ENCODE results near the gene ZBED6.
"Not testable (repeated sequence)": the region's sequence is repeated elsewhere in the genome, so short reads cannot be mapped to it uniquely, and the experiment has no call there.

Gene ZBED6, protein sequence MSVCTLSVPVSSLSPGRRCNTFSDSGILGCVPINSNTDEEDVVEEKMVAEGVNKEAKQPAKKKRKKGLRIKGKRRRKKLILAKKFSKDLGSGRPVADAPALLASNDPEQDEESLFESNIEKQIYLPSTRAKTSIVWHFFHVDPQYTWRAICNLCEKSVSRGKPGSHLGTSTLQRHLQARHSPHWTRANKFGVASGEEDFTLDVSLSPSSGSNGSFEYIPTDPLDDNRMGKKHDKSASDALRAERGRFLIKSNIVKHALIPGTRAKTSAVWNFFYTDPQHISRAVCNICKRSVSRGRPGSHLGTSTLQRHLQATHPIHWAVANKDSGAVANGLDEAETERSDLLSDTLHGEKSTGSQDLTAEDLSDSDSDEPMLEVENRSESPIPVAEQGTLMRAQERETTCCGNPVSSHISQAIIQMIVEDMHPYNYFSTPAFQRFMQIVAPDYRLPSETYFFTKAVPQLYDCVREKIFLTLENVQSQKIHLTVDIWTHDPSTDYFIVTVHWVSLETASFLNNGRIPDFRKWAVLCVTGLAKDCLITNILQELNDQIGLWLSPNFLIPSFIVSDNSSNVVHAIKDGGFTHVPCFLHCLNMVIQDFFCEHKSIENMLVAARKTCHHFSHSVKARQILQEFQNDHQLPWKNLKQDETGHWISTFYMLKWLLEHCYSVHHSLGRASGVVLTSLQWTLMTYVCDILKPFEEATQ (N-terminal part only)

DNA sequence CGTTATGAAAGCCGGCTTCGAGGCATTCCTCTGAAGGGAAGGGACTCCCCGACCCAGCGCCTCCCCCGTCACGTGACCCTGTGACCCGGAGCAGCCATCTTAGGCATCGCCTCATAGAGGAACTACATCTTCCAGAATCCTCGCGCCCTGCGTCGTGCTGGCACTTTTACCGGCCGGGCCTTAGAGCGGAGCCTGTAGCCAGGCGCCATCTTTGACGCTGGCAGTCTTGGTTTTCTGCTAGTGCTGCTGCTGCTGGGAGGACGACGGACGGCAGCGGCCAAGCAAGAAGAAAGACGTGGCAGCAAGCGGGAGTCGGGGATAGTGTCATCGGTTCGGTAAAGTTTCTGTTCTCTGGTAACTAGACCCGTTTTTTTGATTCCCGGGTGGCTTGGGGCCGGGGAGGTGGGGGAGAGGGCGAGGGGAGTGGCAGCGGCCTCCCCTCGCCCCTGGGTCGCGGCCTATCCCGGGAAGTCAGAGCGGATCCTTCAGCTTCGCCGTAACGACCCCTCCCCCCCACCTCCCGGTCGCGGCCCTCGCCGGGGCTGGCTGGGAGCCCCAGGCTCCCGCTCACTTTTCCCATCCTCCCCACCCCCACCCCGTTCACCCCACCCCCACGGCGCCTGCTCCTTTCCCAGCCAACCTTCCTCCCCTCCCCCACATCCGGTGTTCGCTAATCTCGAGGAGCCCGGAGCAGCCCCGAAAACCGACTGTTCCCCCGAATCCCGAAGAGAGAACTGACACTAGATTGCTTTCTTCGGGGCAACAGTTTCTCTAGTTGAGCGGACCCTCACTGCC, at the start of gene ZBED6, which contains the start of gene ZC3H11A:
ZBED6 (plus strand) TSS at position 183 of the 795 bp plus-strand sequence. CDS start 1,900 bp downstream, outside the sequence.
ZC3H11A (plus strand) TSS at position 183 of the 795 bp plus-strand sequence. CDS start 21,448 bp downstream, outside the sequence.
- peak; percentile 99 for DNase-seq

DNA sequence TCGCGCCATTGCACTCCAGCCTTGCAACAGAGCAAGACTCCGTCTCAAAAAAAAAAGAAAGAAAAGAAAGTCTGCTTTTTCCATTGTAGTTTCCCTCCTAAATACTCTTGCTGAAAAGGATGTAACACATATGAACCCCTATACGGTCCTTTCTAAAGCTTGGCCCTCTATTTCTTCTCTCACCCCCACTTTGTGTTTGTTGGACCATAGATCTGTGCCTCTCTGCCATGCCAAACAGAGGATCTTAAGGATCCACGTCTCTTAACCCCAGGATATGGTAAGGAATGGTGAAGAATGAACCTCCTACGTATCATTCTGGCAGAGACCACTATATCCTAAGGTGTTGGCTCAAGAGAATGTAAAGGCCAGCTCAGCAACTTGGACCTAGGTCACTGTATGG, 49.1 kb upstream of the ZBED6 start:
- no peak for DNase-seq

GRCh38 chr1:203751051-203751450, 44.4 kb upstream of the ZBED6 start:
- no peak for DNase-seq

- not testable (repeated sequence) for DNase-seq
Measured at GRCh38 chr1:203751618-203752361, 43.6 kb upstream of the ZBED6 start.

- peak; percentile 29 for DNase-seq
Measured at GRCh38 chr1:203754455-203754864, 41.0 kb upstream of the ZBED6 start.

DNA sequence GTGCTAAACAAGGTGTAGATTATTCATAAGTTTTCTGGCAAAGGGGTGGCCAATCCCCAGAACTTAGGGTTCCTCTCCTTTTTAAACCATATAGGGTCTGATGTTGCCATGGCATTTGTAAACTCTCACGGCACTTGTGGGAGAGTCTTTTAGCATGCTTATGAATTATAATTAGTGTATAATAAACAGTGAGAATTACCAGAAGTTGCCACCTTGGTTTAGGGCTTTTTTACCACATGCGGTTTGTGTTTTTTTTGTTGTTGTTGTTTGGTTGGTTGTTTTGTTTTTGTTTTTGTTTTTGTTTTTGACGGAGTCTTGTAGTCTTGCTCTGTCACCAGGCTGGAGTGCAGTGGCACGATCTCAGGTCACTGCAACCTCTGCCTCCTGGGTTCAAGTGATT, 39.4 kb upstream of the ZBED6 start:
- DNase-seq, result no peak

DNA sequence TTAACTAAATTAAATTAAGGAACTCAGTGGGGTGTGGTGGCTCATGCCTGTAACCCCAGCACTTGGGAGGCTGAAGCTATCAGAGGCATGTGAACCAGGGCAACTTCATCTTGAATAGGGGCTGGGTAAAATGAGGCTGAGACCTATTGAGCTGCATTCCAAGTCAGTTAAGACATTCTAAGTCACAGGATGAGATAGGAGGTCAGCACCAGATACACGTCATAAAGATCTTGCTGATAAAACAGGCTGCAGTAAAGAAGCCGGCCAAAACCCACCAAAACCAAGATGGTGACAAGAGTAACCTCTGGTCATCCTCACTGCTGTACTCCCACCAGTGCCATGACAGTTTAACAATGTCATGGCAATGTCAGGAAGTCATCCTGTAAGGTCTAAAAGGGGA, 36.7 kb upstream of the ZBED6 start:
- not testable (repeated sequence) for DNase-seq

DNA sequence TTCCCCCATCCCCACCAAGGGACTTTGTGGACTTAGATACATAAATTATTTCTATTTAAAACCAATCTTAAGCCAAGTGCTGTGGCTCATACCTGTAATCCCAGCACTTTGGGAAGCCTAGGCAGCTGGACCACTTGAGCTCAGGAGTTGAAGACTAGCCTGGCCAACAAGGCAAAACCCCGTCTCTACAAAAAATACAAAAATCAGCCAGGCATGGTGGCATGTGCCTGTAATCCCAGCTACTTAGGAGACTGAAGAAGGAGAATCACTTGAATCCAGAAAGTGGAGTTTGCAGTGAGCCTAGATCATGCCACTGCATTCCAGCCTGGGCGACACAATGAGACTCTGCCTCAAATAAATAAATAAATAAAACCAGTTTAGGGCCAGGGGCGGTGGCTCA, 34.9 kb upstream of the ZBED6 start:
- DNase-seq, result no peak

DNA sequence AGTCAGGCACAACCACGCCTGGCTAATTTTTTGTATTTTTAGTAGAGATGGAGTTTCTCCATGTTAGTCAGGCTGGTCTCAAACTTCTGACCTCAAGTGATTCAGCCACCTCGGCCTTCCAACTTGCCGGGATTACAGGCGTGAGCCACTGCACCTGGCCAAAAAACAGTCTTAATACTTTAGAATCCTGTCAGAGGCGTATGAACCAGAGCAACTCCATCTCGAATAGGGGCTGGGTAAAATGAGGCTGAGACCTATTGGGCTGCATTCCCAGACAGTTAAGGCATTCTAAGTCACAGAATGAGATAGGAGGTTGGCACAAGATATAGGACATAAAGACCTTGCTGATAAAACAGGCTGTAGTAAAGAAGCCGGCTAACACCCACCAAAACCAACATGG, 33.5 kb upstream of the ZBED6 start:
- not testable (repeated sequence) for DNase-seq

DNA sequence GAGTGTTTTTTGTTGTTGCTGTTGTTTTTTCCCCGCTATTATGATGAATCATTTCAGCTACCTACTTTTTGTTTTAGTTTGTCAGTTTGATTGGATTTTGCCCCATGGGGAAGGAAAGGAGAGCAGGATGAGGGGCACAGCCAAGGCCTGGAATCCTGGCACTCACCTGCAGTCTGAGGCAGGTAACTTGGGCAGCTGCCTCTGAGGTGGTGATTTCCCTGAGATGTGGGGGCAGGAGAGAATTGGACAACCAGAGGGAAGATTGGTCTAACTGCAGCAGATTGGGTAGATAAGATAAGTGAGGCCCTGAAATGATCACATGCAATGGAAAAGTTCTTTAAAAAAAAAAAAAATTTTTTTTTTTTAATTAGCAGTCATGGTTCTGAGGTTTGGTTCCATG, 31.9 kb upstream of the ZBED6 start:
- no peak for DNase-seq

- DNase-seq, result no peak
Measured at GRCh38 chr1:203764105-203765028, 31.1 kb upstream of the ZBED6 start.

- DNase-seq, result peak; percentile 82
Measured at GRCh38 chr1:203765029-203765837, 30.2 kb upstream of the ZBED6 start, which contains the start of gene LAX1. TSS of gene LAX1 (plus strand) at chr1:203765183. CDS start at chr1:203765566, 383 bp downstream.

GRCh38 chr1:203768256-203768655, 27.2 kb upstream of the ZBED6 start:
- no peak for DNase-seq

DNA sequence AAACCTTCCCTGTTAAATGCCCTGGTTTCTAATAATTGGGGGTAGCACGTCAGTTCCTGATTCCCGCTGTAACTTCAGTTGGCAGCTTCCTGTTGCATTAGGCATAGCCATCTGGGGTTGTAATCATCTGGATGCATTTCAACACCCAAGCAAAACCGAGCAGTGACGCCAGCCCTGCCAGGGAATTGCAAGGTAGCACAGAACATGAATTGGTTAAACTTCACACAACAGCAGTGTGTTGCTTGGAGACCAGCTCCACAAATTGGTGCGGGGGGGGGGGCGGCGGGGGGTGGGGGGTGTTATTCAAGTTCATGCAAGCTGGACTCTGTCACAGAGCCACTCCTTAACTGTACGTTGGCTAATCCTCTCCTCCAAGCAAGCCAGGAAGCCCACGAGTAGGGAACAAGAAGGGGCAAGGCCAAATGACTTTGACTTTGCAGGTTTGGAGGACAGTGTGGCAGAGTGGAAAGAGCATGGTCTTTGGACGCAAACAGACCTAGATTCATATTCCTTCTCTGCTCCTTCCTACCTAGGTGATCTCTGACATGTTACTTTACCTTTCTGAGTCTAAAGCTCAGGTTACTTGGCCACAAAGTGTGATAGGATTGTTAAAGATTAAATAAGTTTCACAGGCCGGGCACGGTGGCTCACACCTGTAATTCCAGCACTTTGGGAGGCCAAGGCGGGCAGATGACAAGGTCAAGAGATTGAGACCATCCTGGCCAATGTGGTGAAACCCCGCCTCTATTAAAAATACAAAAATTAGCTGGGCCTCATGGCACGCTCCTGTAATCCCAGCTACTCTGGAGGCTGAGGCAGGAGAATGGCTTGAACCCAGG, 25.7 kb upstream of the ZBED6 start:
- DNase-seq, result no peak

DNA sequence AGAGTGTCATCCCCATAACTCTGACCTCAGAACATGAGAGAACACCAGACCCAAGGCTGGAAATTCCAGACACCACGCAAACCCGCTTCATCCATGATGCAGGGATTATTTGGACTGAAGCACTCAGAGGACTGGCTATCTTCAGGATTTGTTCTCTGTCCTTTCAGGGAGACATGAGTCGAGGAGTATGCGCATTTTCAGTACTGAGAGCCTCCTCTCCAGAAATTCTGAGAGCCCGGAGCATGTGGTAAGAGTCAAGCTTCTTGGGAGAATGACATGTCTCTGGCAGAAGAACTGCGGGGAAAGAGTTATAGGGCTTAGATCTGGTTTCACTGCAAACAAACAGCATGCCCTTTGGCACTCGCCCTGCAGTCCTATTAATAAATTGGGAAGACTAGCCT, 23.5 kb upstream of the ZBED6 start:
- no peak for DNase-seq

DNA sequence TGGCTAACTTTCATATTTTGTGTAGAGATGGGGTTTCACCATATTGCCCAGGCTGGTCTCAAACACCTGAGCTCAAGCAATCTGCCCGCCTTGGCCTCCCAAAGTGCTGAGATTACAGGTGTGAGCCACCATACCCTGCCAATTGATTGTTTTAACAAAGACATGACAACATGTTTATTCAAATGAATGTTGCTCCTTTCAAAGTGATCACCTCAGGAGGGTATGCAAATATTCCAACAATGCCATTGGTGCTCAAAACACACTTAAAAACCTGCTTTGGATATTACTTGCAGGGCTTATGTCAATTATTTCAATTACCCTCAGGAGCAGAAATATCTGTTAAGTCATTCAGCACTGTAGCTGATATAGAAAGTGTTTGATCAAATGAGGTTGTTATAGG, 22.6 kb upstream of the ZBED6 start:
- no peak for DNase-seq

DNA sequence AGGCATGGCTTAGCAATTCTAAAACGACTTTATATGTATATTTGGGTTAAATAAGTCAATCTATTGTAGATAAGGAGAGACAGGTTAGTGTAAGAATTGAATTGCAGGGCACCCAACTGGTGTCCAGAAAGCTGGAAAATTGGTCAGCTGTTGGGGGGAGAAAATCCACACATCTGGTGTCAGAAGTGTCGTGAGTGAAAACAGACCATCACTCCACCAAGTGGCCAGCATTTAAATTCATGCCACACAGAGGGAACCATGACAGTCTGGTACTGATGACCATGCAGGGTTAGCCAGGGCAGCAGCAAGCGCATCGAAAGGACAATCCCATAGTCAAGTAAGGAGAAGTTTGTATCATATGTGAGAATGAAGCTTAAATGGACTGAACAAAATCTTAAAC, 18.8 kb upstream of the ZBED6 start:
- no peak for DNase-seq

DNA sequence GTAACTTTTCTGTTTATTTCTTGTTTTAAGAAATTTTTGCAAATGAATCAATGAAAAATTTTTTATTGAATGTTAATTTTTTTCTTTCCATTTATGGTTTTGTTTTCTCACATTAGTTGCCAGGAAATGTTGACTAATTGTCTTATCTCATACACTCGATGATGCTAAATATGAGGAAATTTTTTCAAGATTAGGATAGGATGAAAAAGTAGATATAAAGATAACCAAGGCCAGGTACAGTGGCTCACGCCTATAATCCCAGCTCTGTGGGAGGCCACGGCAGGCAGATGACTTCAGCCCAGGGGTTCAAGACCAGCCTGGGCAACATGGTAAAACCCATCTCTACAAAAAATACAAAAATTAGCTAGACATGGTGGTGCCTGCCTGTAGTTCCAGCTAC, 17.8 kb upstream of the ZBED6 start:
- DNase-seq, result no peak

- DNase-seq, result no peak
Measured at GRCh38 chr1:203778146-203778545, 17.3 kb upstream of the ZBED6 start.
